IPS DF 4.7 (cell line): Measurements from ENCODE around the gene LLGL2.
"Not testable (repeated sequence)": the region's sequence is repeated elsewhere in the genome, so short reads cannot be mapped to it uniquely, and the experiment has no call there.

ENCODE experiments used
- DNase-seq: peaks from one replicate; pipeline ENCODE4 v3.0.0-alpha.2; 2013; ENCODE audit warnings: low spot score; ENCODE audit errors: extremely low read depth

Gene LLGL2

GRCh38 chr17:75568412-75569255, 43.1 kb downstream of the LLGL2 start:
- DNase-seq, result no peak

GRCh38 chr17:75570034-75570676, 44.7 kb downstream of the LLGL2 start:
- DNase-seq, result no peak

GRCh38 chr17:75570772-75571171, 45.3 kb downstream of the LLGL2 start:
- no peak for DNase-seq

GRCh38 chr17:75571197-75571884, 45.8 kb downstream of the LLGL2 start:
- DNase-seq, result no peak

GRCh38 chr17:75571885-75572215, 46.4 kb downstream of the LLGL2 start:
- no peak for DNase-seq

- no peak for DNase-seq
These were observed 47.4 kb downstream of the LLGL2 start for GRCh38 chr17:75572713-75573539.

GRCh38 chr17:75573540-75573957, 48.1 kb downstream of the LLGL2 start:
- no peak for DNase-seq

GRCh38 chr17:75573994-75574393, 48.5 kb downstream of the LLGL2 start:
- DNase-seq, result no peak

GRCh38 chr17:75574404-75575036, 49.0 kb downstream of the LLGL2 start:
- no peak for DNase-seq

- DNase-seq, result no peak
These were observed 49.7 kb downstream of the LLGL2 start for GRCh38 chr17:75575197-75575596.

- no peak for DNase-seq
These were observed 50.2 kb downstream of the LLGL2 start for GRCh38 chr17:75575728-75576127.

GRCh38 chr17:75576661-75577060, 51.2 kb downstream of the LLGL2 start:
- DNase-seq, result no peak

- not testable (repeated sequence) for DNase-seq
These were observed 55.7 kb downstream of the LLGL2 start for GRCh38 chr17:75581121-75581725.

- DNase-seq, result not testable (repeated sequence)
These were observed 57.7 kb downstream of the LLGL2 start for GRCh38 chr17:75583197-75583596.

GRCh38 chr17:75584849-75585175, 59.3 kb downstream of the LLGL2 start:
- DNase-seq, result no peak

- no peak for DNase-seq
These were observed 62.4 kb downstream of the LLGL2 start, which contains the start of gene MYO15B for GRCh38 chr17:75587675-75588595. Gene MYO15B (plus strand): TSS chr17:75587800. CDS start chr17:75588058, 258 bp downstream.

- no peak for DNase-seq
These were observed 63.1 kb downstream of the LLGL2 start for GRCh38 chr17:75588596-75589011.

- DNase-seq, result peak; percentile 28
These were observed 63.8 kb downstream of the LLGL2 start for GRCh38 chr17:75589012-75589918.
